Liver (tissue), 3 donors: ENCODE data around the gene EPHB2.

ENCODE experiments used
- NR2F2 ChIP-seq: IDR thresholded peaks from 2 replicates; pipeline ENCODE4 v1.6.1; 2016; ENCODE audit warnings: antibody characterized with exemption
- RXRA ChIP-seq, 2 donors: IDR thresholded peaks; 2 replicates each; pipeline ENCODE4 v1.6.1; 2017 to 2018; ENCODE audit warnings: antibody characterized with exemption in 2 of 2, mild to moderate bottlenecking in 1 of 2
- TF ChIP-seq, protein P1 (sequence below): fragments of 150-350 bp; IDR thresholded peaks from 2 replicates; pipeline ENCODE4 v1.5.1; 2017; ENCODE audit warnings: improper control_type of control experiment, low read depth, low read length; ENCODE audit not compliant: missing input control
- TF ChIP-seq, protein P2 (sequence below): IDR thresholded peaks from 2 replicates; pipeline ENCODE4 v1.6.1; 2016; ENCODE audit warnings: antibody characterized with exemption
- TF ChIP-seq, protein P3 (sequence below): IDR thresholded peaks from 2 replicates; pipeline ENCODE4 v1.6.1; 2016; ENCODE audit warnings: antibody characterized with exemption
- TF ChIP-seq, protein P4 (sequence below): IDR thresholded peaks from 2 replicates; pipeline ENCODE4 v1.6.1; 2016; ENCODE audit warnings: antibody characterized with exemption
- donor health status: healthy.
- donor health status: healthy.

DNA sequence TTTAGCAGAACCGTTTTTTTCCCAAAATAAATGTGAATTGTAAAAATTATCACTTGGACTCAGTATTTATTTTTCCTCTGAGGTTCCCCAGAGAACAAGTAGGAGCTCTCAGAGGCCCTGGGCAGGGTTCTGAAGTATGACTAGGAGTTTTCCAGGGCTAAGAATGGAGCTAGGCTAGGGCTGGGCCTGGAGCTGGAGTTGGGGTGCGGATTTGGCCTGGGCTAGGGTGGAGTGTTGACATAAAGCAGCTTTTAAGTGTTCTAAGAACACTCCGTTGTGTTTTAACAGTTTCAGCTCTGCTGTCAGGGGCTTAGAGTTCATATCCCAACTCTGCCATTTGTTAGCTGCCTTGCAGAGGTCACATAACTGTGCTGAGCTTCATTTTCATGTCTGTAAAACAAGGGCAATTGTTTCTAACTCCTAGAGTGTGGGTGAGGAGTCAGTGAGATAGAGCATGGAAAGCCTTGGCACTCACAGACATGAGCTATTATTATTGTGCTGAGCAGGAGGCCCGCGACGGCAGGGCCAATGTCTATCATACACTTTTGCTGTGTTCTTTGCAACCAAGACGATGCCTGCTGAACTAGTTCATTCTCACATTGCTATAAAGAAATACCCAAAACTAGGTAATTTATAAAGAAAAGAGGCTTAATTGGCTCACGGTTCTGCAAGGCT, 210.9 kb downstream of the EPHB2 start:
- TF ChIP-seq, protein P1, sequence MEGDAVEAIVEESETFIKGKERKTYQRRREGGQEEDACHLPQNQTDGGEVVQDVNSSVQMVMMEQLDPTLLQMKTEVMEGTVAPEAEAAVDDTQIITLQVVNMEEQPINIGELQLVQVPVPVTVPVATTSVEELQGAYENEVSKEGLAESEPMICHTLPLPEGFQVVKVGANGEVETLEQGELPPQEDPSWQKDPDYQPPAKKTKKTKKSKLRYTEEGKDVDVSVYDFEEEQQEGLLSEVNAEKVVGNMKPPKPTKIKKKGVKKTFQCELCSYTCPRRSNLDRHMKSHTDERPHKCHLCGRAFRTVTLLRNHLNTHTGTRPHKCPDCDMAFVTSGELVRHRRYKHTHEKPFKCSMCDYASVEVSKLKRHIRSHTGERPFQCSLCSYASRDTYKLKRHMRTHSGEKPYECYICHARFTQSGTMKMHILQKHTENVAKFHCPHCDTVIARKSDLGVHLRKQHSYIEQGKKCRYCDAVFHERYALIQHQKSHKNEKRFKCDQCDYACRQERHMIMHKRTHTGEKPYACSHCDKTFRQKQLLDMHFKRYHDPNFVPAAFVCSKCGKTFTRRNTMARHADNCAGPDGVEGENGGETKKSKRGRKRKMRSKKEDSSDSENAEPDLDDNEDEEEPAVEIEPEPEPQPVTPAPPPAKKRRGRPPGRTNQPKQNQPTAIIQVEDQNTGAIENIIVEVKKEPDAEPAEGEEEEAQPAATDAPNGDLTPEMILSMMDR, result no peak
- TF ChIP-seq, protein P2, sequence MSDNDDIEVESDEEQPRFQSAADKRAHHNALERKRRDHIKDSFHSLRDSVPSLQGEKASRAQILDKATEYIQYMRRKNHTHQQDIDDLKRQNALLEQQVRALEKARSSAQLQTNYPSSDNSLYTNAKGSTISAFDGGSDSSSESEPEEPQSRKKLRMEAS, result no peak
- TF ChIP-seq RXRA (IDR thresholded peaks at IDR 0.05), result no peak
- TF ChIP-seq NR2F2, result no peak
- TF ChIP-seq, protein P3, sequence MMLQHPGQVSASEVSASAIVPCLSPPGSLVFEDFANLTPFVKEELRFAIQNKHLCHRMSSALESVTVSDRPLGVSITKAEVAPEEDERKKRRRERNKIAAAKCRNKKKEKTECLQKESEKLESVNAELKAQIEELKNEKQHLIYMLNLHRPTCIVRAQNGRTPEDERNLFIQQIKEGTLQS, result no peak
- TF ChIP-seq, protein P4, sequence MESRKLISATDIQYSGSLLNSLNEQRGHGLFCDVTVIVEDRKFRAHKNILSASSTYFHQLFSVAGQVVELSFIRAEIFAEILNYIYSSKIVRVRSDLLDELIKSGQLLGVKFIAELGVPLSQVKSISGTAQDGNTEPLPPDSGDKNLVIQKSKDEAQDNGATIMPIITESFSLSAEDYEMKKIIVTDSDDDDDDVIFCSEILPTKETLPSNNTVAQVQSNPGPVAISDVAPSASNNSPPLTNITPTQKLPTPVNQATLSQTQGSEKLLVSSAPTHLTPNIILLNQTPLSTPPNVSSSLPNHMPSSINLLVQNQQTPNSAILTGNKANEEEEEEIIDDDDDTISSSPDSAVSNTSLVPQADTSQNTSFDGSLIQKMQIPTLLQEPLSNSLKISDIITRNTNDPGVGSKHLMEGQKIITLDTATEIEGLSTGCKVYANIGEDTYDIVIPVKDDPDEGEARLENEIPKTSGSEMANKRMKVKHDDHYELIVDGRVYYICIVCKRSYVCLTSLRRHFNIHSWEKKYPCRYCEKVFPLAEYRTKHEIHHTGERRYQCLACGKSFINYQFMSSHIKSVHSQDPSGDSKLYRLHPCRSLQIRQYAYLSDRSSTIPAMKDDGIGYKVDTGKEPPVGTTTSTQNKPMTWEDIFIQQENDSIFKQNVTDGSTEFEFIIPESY, result no peak
